ENCODE data around the gene PLTP. TPM values are rescaled to one million over a fixed set of nuclear protein-coding genes. Genes with fewer than 3 reads are reported as not detected.

The PLTP gene
- total and polyA plus RNA-seq, 2 of the 13 experiments (the other 11 are each of a cell fraction or from before 2014, with no cell fraction given) = 16.9 to 28.6 TPM

DNA sequence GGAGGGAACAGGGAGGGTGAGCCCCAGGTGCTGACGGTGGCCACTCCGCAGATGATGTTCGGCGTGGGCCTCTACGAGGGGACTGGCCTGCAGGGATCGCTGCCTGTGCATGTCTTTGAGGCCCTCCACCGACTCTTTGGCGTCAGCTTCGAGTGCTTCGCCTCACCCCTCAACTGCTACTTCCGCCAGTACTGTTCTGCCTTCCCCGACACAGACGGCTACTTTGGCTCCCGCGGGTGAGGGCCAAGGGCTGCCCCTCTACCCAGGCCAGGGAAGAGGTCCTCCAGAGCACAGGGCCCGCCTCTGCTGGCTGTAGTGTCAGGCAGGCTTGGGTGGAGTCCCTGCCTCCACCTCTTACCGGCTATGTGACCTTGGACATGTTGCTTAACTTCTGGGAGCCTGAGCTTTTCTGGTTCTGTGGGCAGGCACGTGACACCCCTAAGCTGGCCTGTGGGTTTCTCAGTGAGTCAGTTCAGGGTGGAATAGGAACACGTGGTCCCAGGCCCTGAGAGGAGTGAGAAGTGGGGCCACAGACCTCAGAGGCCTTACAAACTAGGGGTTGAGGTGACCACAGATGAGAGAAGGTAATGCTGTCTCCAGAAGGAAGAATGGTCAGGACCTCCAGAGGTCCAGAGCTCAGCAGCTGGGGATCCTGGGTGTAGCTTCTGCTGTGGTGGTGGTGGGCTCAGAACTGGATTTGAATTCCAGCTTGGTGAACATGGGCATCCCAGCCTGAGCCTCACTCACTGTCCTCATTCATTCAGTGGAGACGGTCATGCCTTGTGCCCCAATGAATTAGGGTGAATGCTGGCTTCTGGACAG lies 34.4 kb upstream of the PLTP start (continued):
- TF ChIP-seq SOX13 (IDR thresholded peaks at IDR 0.05) = no peak; the same call in 1 of the 2 replicates
- TF ChIP-seq SOX13 (CRISPR knock-in tag; conservative IDR thresholded peaks at IDR 0.05 in 1 of 2, IDR thresholded peaks at IDR 0.05 in 1 of 2) = peak in 1 of 2 experiments; percentile 86; a peak in 2 of 4 replicates
- TF ChIP-seq ATF1 (CRISPR knock-in tag; IDR thresholded peaks at IDR 0.05) = no peak
- TF ChIP-seq, protein P1, sequence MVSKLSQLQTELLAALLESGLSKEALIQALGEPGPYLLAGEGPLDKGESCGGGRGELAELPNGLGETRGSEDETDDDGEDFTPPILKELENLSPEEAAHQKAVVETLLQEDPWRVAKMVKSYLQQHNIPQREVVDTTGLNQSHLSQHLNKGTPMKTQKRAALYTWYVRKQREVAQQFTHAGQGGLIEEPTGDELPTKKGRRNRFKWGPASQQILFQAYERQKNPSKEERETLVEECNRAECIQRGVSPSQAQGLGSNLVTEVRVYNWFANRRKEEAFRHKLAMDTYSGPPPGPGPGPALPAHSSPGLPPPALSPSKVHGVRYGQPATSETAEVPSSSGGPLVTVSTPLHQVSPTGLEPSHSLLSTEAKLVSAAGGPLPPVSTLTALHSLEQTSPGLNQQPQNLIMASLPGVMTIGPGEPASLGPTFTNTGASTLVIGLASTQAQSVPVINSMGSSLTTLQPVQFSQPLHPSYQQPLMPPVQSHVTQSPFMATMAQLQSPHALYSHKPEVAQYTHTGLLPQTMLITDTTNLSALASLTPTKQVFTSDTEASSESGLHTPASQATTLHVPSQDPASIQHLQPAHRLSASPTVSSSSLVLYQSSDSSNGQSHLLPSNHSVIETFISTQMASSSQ (IDR thresholded peaks at IDR 0.05; ENCODE audit: low read depth) = no peak
- TF ChIP-seq, protein P1 (CRISPR knock-in tag; IDR thresholded peaks at IDR 0.05; ENCODE audit: borderline replicate concordance) = peak; percentile 80; the same call in 1 of the 2 replicates
- no peak for TF ChIP-seq ATM (IDR thresholded peaks at IDR 0.05; ENCODE audit: borderline replicate concordance)
- no peak for TF ChIP-seq NFIB (CRISPR knock-in tag; IDR thresholded peaks at IDR 0.05; ENCODE audit: borderline replicate concordance)
- peak; percentile 57; the same call in 1 of the 2 replicates for TF ChIP-seq PPARG (CRISPR knock-in tag; conservative IDR thresholded peaks at IDR 0.05)
- TF ChIP-seq, protein P2, sequence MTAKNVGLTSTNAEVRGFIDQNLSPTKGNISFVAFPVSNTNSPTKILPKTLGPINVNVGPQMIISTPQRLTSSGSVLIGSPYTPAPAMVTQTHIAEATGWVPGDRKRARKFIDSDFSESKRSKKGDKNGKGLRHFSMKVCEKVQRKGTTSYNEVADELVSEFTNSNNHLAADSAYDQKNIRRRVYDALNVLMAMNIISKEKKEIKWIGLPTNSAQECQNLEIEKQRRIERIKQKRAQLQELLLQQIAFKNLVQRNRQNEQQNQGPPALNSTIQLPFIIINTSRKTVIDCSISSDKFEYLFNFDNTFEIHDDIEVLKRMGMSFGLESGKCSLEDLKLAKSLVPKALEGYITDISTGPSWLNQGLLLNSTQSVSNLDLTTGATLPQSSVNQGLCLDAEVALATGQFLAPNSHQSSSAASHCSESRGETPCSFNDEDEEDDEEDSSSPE (CRISPR knock-in tag; IDR thresholded peaks at IDR 0.05) = peak; percentile 83
- TF ChIP-seq, protein P3, sequence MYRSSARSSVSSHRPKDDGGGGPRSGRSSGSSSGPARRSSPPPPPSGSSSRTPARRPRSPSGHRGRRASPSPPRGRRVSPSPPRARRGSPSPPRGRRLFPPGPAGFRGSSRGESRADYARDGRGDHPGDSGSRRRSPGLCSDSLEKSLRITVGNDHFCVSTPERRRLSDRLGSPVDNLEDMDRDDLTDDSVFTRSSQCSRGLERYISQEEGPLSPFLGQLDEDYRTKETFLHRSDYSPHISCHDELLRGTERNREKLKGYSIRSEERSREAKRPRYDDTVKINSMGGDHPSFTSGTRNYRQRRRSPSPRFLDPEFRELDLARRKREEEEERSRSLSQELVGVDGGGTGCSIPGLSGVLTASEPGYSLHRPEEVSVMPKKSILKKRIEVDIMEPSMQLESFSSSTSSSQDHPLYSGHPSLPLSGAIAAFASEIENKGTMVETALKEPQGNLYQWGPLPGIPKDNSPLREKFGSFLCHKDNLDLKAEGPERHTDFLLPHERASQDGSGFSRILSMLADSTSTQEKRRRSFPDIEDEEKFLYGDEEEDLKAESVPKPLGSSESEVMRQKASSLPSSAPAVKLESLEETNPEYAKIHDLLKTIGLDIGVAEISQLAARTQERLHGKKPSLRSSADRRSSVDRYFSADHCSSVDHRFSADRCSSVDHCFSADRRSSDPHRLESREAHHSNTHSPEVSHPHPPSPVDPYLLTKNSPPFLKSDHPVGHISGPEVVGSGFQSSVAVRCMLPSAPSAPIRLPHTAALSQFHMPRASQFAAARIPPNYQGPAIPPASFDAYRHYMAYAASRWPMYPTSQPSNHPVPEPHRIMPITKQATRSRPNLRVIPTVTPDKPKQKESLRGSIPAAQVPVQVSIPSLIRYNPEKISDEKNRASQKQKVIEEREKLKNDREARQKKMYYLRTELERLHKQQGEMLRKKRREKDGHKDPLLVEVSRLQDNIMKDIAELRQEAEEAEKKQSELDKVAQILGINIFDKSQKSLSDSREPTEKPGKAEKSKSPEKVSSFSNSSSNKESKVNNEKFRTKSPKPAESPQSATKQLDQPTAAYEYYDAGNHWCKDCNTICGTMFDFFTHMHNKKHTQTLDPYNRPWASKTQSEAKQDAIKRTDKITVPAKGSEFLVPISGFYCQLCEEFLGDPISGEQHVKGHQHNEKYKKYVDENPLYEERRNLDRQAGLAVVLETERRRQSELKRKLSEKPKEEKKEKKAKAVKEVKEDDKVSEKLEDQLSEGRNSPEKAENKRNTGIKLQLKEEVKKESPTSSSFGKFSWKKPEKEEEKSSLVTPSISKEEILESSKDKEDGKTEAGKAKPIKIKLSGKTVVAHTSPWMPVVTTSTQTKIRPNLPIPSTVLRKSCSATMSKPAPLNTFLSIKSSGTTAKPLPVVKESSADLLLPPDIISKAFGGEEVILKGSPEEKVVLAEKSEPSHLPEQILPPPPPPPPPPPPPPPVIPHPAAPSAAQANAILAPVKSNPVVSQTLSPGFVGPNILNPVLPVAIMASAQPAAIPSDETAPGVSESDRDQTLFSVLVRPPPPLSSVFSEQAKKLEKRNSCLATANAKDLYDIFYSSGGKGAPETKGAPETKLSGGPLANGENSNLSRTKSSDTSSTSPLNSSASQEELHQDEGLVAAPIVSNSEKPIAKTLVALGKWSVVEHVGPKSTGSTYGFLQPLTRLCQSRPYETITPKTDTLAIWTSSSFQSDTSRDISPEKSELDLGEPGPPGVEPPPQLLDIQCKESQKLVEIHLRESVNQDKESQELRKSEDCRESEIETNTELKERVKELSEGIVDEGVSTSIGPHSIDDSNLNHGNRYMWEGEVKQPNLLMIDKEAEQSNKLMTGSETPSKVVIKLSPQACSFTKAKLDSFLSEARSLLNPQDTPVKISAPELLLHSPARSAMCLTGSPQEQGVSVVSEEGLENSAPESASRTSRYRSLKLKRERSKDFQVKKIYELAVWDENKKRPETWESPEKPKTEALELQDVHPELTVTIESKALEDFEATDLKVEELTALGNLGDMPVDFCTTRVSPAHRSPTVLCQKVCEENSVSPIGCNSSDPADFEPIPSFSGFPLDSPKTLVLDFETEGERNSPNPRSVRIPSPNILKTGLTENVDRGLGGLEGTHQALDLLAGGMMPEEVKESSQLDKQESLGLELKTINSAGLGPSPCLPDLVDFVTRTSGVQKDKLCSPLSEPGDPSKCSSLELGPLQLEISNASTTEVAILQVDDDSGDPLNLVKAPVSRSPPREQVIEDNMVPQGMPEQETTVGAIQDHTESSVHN (CRISPR knock-in tag; IDR thresholded peaks at IDR 0.05) = peak; percentile 82
- TF ChIP-seq ARID2 (CRISPR knock-in tag; IDR thresholded peaks at IDR 0.05; ENCODE audit: borderline replicate concordance) = no peak
- TF ChIP-seq, protein P4, sequence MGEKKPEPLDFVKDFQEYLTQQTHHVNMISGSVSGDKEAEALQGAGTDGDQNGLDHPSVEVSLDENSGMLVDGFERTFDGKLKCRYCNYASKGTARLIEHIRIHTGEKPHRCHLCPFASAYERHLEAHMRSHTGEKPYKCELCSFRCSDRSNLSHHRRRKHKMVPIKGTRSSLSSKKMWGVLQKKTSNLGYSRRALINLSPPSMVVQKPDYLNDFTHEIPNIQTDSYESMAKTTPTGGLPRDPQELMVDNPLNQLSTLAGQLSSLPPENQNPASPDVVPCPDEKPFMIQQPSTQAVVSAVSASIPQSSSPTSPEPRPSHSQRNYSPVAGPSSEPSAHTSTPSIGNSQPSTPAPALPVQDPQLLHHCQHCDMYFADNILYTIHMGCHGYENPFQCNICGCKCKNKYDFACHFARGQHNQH (CRISPR knock-in tag; IDR thresholded peaks at IDR 0.05) = peak; percentile 99

Data from HepG2 (cell line).